IMR-90 (cell line): ENCODE measurements around the gene IGFBP6. TPM values are rescaled to one million over a fixed set of nuclear protein-coding genes. Genes with fewer than 3 reads are reported as not detected.

Experiments
- ATAC-seq: fragments of 200-7000 bp; cut with Tn5 transposase; 2 replicates; pipeline ENCODE4 v1.9.1; 2020; ENCODE audit warnings: low read depth, mild to moderate bottlenecking, moderate library complexity
- BruUV-seq: library from RNA; stranded (reverse); fragments of 400-500 nt; replicated peaks from 2 replicates; lab custom pipeline; 2021; lab: Mats Ljungman, UMichigan
- CTCF ChIA-PET: fragments of 300-600 bp; formaldehyde crosslinking; extraction: SDS; loops from one replicate; lab custom pipeline; 2021; ENCODE audit warnings: antibody characterized with exemption; lab: Yijun Ruan, JAX
- POLR2A ChIA-PET: fragments of 300-600 bp; sonication (Branson Sonifier 250); formaldehyde crosslinking; loops from one replicate; lab custom pipeline; 2022; ENCODE audit warnings: antibody characterized with exemption; ENCODE audit not compliant: unreplicated experiment; lab: Charles Lee
- DNase-seq: peaks from one replicate; pipeline ENCODE4 v3.0.0; 2013
- H2AFZ ChIP-seq: replicated peaks from 2 replicates; pipeline ENCODE3; 2013; ENCODE audit warnings: low read length, mild to moderate bottlenecking; ENCODE audit not compliant: poor library complexity
- H2AK5ac ChIP-seq: 2 replicates; pipeline ENCODE4 v1.6.1; 2013; ENCODE audit warnings: low read depth, low read length, inconsistent platforms
- H2AK9ac ChIP-seq: replicated peaks from 2 replicates; pipeline ENCODE3; 2013; ENCODE audit warnings: mild to moderate bottlenecking, low read depth, low read length, moderate library complexity; ENCODE audit not compliant: poor library complexity
- H2BK120ac ChIP-seq: 2 replicates; pipeline ENCODE4 v1.6.1; 2013; ENCODE audit warnings: low read depth, low read length, inconsistent platforms
- H2BK15ac ChIP-seq: 3 replicates; pipeline ENCODE4 v1.6.1; 2013; ENCODE audit warnings: low read depth, low read length, inconsistent platforms
- H2BK20ac ChIP-seq: 2 replicates; pipeline ENCODE4 v1.6.1; 2013; ENCODE audit warnings: low read depth, mild to moderate bottlenecking, inconsistent platforms, low read length, moderate library complexity
- H2BK5ac ChIP-seq: 2 replicates; pipeline ENCODE4 v1.6.1; 2013; ENCODE audit warnings: mild to moderate bottlenecking, low read depth, low read length, inconsistent platforms; ENCODE audit not compliant: poor library complexity, severe bottlenecking
- H3K14ac ChIP-seq: replicated peaks from 2 replicates; pipeline ENCODE4 v1.6.1; 2013; ENCODE audit warnings: low read depth, low read length, inconsistent platforms
- H3K18ac ChIP-seq: 2 replicates; pipeline ENCODE4 v1.6.1; 2013; ENCODE audit warnings: low read depth, low read length, control low read depth
- H3K23ac ChIP-seq: 2 replicates; pipeline ENCODE4 v1.6.1; 2013; ENCODE audit warnings: low read depth, low read length, inconsistent platforms
- H3K27ac ChIP-seq: 2 replicates; pipeline ENCODE4 v1.5.1; 2013; ENCODE audit warnings: mild to moderate bottlenecking, control low read depth, low read length; ENCODE audit not compliant: insufficient read depth
- H3K27me3 ChIP-seq: 2 replicates; pipeline ENCODE4 v1.6.1; 2013; ENCODE audit warnings: low read length; ENCODE audit not compliant: control insufficient read depth, insufficient read depth
- H3K36me3 ChIP-seq: 2 replicates; pipeline ENCODE4 v1.6.1; 2013; ENCODE audit warnings: low read length, mixed read lengths; ENCODE audit not compliant: control insufficient read depth, insufficient read depth
- H3K4ac ChIP-seq: 2 replicates; pipeline ENCODE4 v1.6.1; 2013; ENCODE audit warnings: low read depth, low read length, inconsistent platforms
- H3K4me1 ChIP-seq: 2 replicates; pipeline ENCODE4 v1.6.1; 2013; ENCODE audit warnings: low read length, mixed read lengths; ENCODE audit not compliant: control insufficient read depth, insufficient read depth
- H3K4me2 ChIP-seq: 2 replicates; pipeline ENCODE4 v1.6.1; 2013; ENCODE audit warnings: low read depth, mild to moderate bottlenecking, control low read depth, low read length, moderate library complexity
- H3K4me3 ChIP-seq: 2 replicates; pipeline ENCODE4 v1.5.1; 2013; ENCODE audit warnings: low read depth, mild to moderate bottlenecking, control low read depth, low read length, moderate library complexity; ENCODE audit not compliant: insufficient read depth
- H3K56ac ChIP-seq: 2 replicates; pipeline ENCODE4 v1.6.1; 2013; ENCODE audit warnings: low read length, inconsistent platforms; ENCODE audit not compliant: insufficient read depth; ENCODE audit errors: extremely low read depth
- H3K79me1 ChIP-seq, 2 experiments: 2 replicates each; pipeline ENCODE4 v1.6.1; 2013; ENCODE audit warnings: low read length in 2 of 2, inconsistent platforms in 1 of 2, low read depth in 1 of 2
- H3K9ac ChIP-seq: 2 replicates; pipeline ENCODE4 v1.6.1; 2013; ENCODE audit warnings: low read depth, low read length, control low read depth
- H3K9me1 ChIP-seq: 2 replicates; pipeline ENCODE4 v1.6.1; 2013; ENCODE audit warnings: low read length, inconsistent platforms; ENCODE audit not compliant: insufficient read depth
- H3K9me3 ChIP-seq: 2 replicates; pipeline ENCODE4 v1.6.1; 2013; ENCODE audit warnings: low read length; ENCODE audit not compliant: control insufficient read depth, insufficient read depth
- H4K20me1 ChIP-seq: 2 replicates; pipeline ENCODE4 v1.6.1; 2013; ENCODE audit warnings: low read length, inconsistent platforms; ENCODE audit not compliant: insufficient read depth
- H4K5ac ChIP-seq: 2 replicates; pipeline ENCODE4 v1.6.1; 2013; ENCODE audit warnings: mild to moderate bottlenecking, low read depth, low read length, control low read depth
- H4K8ac ChIP-seq, 2 experiments: 2 replicates each; pipeline ENCODE4 v1.6.1; 2013; ENCODE audit warnings: low read depth in 2 of 2, low read length in 2 of 2, control low read depth in 1 of 2, inconsistent platforms in 1 of 2
- H4K91ac ChIP-seq: 2 replicates; pipeline ENCODE4 v1.6.1; 2013; ENCODE audit warnings: low read depth, low read length, inconsistent platforms; ENCODE audit not compliant: insufficient read depth
- BHLHE40 ChIP-seq: fragments of 150-350 bp; IDR thresholded peaks from 2 replicates; pipeline ENCODE4 v1.6.1; 2016; ENCODE audit warnings: mild to moderate bottlenecking, low read depth, low read length
- CEBPB ChIP-seq: IDR thresholded peaks from 2 replicates; pipeline ENCODE4 v1.6.1; 2012; ENCODE audit warnings: low read depth, low read length, improper control_type of control experiment
- CTCF ChIP-seq: conservative IDR thresholded peaks from 2 replicates; pipeline ENCODE4 v1.5.1; 2012; ENCODE audit warnings: mild to moderate bottlenecking, low read depth, low read length, improper control_type of control experiment
- FOS ChIP-seq: fragments of 150-350 bp; IDR thresholded peaks from 2 replicates; pipeline ENCODE4 v1.6.1; 2016; ENCODE audit warnings: low read depth, low read length
- MAFK ChIP-seq: IDR thresholded peaks from 2 replicates; pipeline ENCODE4 v1.6.1; 2012; ENCODE audit warnings: low read depth, low read length, improper control_type of control experiment
- MAZ ChIP-seq: IDR thresholded peaks from 2 replicates; pipeline ENCODE4 v1.6.1; 2012; ENCODE audit warnings: low read depth, mild to moderate bottlenecking, low read length, improper control_type of control experiment, moderate library complexity, borderline replicate concordance
- MXI1 ChIP-seq: IDR thresholded peaks from 2 replicates; pipeline ENCODE4 v1.6.1; 2012; ENCODE audit warnings: low read depth, mild to moderate bottlenecking, low read length, moderate library complexity, borderline replicate concordance
- NFE2L2 ChIP-seq: fragments of 150-350 bp; IDR thresholded peaks from 2 replicates; pipeline ENCODE4 v1.6.1; 2016; ENCODE audit warnings: low read depth, mild to moderate bottlenecking, low read length
- POLR2A ChIP-seq: IDR thresholded peaks from 2 replicates; pipeline ENCODE4 v1.6.1; 2012; ENCODE audit warnings: mild to moderate bottlenecking, low read depth, low read length
- RAD21 ChIP-seq: IDR thresholded peaks from 2 replicates; pipeline ENCODE4 v1.6.1; 2012; ENCODE audit warnings: low read length, improper control_type of control experiment
- RCOR1 ChIP-seq: IDR thresholded peaks from 2 replicates; pipeline ENCODE4 v1.6.1; 2012; ENCODE audit warnings: mild to moderate bottlenecking, low read length, improper control_type of control experiment; ENCODE audit not compliant: insufficient replicate concordance
- RFX5 ChIP-seq: IDR thresholded peaks from 2 replicates; pipeline ENCODE4 v1.8.0; 2012; ENCODE audit warnings: low read depth, mild to moderate bottlenecking, low read length, moderate library complexity
- SMC3 ChIP-seq: fragments of 150-350 bp; IDR thresholded peaks from 2 replicates; pipeline ENCODE4 v1.6.1; 2016; ENCODE audit warnings: low read depth, mild to moderate bottlenecking, antibody characterized with exemption, low read length, moderate library complexity
- WGBS, 2 experiments: methylation state at CpG; one replicate each; pipeline versions ENCODE4 v1.1.5 to v1.1.7; 2013; ENCODE audit warnings: missing lambda C conversion rate in 2 of 2; ENCODE audit not compliant: insufficient read length in 1 of 2; ENCODE audit errors: extremely low coverage in 2 of 2; 5-methylcytosine and 5-hydroxymethylcytosine counted together
- dilution Hi-C: fragments of 300-500 bp; cut with HindIII; formaldehyde crosslinking; loops from one replicate; pipeline ENCODE4 v1.14.3; 2018; ENCODE audit warnings: low sequenced_read_pairs; ENCODE audit not compliant: unreplicated experiment
- in situ Hi-C: fragments of 300-500 bp; cut with MboI; formaldehyde crosslinking; loops from 3 replicates; pipeline ENCODE4 v1.14.3; 2019; ENCODE audit warnings: low sequenced_read_pairs, inconsistent platforms, mixed read lengths
- intact Hi-C: fragments of 100-400 bp; cut with micrococcal nuclease; formaldehyde crosslinking; loops from 2 replicates; pipeline ENCODE4 v1.10.0; 2022
- polyA plus RNA-seq, 3 experiments: library from polyadenylated mRNA; depleted of rRNA; stranded (reverse); fragments of >200 nt; gene quantifications; 2 replicates each; pipeline ENCODE4 v1.2.3, GENCODE V29; 2012; ENCODE audit warnings: low replicate concordance in 1 of 3
- total RNA-seq: library from RNA; depleted of rRNA; stranded (reverse); fragments of >200 nt; gene quantifications from 2 replicates; pipeline ENCODE4 v1.2.3, GENCODE V29; 2012
- TF ChIP-seq, protein P1 (sequence below): fragments of 150-350 bp; IDR thresholded peaks from 2 replicates; pipeline ENCODE4 v1.6.1; 2016; ENCODE audit warnings: low read depth, mild to moderate bottlenecking, low read length, moderate library complexity, borderline replicate concordance
- TF ChIP-seq, protein P2 (sequence below): fragments of 150-350 bp; IDR thresholded peaks from 2 replicates; pipeline ENCODE4 v1.6.1; 2017; ENCODE audit warnings: mild to moderate bottlenecking, antibody characterized with exemption, low read length, low read depth

Gene IGFBP6
- total and polyA plus RNA-seq, 2 of the 4 experiments (the other 2 are of a cell fraction), result 124 to 337 TPM

DNA sequence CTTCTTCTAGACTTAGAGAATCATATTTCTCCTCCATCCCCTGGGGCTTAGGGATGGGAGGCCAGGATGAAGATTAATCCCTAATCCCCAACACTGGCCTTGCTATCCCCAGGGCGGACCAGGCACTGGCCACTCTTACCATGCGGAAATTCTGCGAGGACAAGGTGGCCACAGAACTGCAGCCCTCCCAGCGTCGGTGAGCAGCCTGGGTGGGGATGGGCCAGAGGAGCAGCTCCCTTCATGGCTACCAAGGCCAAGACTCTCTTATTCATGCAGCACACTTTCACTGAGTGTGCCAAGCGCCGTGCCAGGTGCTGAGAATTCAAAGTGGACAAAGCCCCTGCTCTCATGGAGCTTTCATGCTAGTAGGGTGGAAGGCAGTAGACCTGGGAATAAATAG, 40.6 kb upstream of the IGFBP6 start:
- Histone ChIP-seq H4K5ac (no peak overlapping the region), H4K91ac (no peak overlapping the region), H3K18ac (no peak overlapping the region), H3K9ac (no peak overlapping the region), H2BK120ac (no peak overlapping the region), H3K36me3 (peaks cover 75% of the 10 kb centered on the region), H2AK5ac (no peak overlapping the region), H2AFZ (no peak overlapping the region), H3K9me1 (peaks cover 18% of the 10 kb centered on the region), H3K4ac (no peak overlapping the region), H3K23ac (no peak overlapping the region), H2BK5ac (no peak overlapping the region), H3K14ac (no peak overlapping the region), H3K9me3 (no peaks in the 10 kb centered on the region), H3K4me2 (no peak overlapping the region), H3K4me1 (peaks cover 27% of the 10 kb centered on the region), H4K20me1 (peaks cover 5% of the 10 kb centered on the region; the same call in 1 of the 2 replicates), H3K4me3 (no peak overlapping the region), H2BK15ac (no peak overlapping the region), H2BK20ac (no peak overlapping the region), H3K79me1 (peaks cover 0 to 44% of the 10 kb centered on the region in 2 experiments; a peak in 3 of 4 replicates), H3K56ac (no peak overlapping the region), H3K27ac (no peak overlapping the region), H3K27me3 (no peaks in the 10 kb centered on the region), H4K8ac (no peak overlapping the region), H2AK9ac (no peak overlapping the region)
- CTCF ChIA-PET, result interaction anchor here (1.0 kb wide), 1 partner anchor 9 kb away, joined by 3 read pairs; no protein-coding TSS in a partner anchor
- POLR2A ChIA-PET, result no interaction called here
- ATAC-seq, result no peak
- intact Hi-C loops, result no loop called here
- in situ Hi-C loops, result no loop called here
- no peak for TF ChIP-seq MAFK
- no peak for TF ChIP-seq CEBPB
- no peak for TF ChIP-seq RAD21
- TF ChIP-seq MXI1, result no peak
- no peak for TF ChIP-seq RFX5
- TF ChIP-seq CTCF, result no peak
- TF ChIP-seq POLR2A, result no peak
- TF ChIP-seq MAZ, result no peak
- TF ChIP-seq, protein P1, sequence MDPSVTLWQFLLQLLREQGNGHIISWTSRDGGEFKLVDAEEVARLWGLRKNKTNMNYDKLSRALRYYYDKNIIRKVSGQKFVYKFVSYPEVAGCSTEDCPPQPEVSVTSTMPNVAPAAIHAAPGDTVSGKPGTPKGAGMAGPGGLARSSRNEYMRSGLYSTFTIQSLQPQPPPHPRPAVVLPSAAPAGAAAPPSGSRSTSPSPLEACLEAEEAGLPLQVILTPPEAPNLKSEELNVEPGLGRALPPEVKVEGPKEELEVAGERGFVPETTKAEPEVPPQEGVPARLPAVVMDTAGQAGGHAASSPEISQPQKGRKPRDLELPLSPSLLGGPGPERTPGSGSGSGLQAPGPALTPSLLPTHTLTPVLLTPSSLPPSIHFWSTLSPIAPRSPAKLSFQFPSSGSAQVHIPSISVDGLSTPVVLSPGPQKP, result no peak
- no peak for TF ChIP-seq NFE2L2
- no peak for TF ChIP-seq BHLHE40
- TF ChIP-seq RCOR1, result no peak
- no peak for TF ChIP-seq FOS
- no peak for TF ChIP-seq SMC3
- TF ChIP-seq, protein P2, sequence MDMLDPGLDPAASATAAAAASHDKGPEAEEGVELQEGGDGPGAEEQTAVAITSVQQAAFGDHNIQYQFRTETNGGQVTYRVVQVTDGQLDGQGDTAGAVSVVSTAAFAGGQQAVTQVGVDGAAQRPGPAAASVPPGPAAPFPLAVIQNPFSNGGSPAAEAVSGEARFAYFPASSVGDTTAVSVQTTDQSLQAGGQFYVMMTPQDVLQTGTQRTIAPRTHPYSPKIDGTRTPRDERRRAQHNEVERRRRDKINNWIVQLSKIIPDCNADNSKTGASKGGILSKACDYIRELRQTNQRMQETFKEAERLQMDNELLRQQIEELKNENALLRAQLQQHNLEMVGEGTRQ, result no peak
- dilution Hi-C loops, result no loop called here
- no peak for DNase-seq
- no CpG with 5 or more reads among the region's 7 CpGs for WGBS, 2 experiments
- BruUV-seq, result no TSS peak
